Upper lobe of left lung (tissue), 6 donors: ENCODE measurements around the gene GOLGA3. TPM values are rescaled to one million over a fixed set of nuclear protein-coding genes. Genes with fewer than 3 reads are reported as not detected.
"Not testable (repeated sequence)": the region's sequence is repeated elsewhere in the genome, so short reads cannot be mapped to it uniquely, and the experiment has no call there.

Experiments used
- ATAC-seq, 2 donors: fragments of 200-7000 bp; cut with Tn5 transposase; one replicate each; pipeline ENCODE4 v1.9.1; 2022; ENCODE audit warnings: mild to moderate bottlenecking in 2 of 2, moderate library complexity in 2 of 2; ENCODE audit not compliant: low FRiP score in 2 of 2
- DNase-seq, 2 donors: peaks; one replicate each; pipeline ENCODE4 v3.0.0-alpha.2; 2019 to 2020
- H3K27ac ChIP-seq, 4 donors: fragments of 200-600 bp; sonication (generic); one replicate each; pipeline ENCODE4 v1.5.1; 2016 to 2019
- H3K27me3 ChIP-seq, 4 donors: fragments of 200-600 bp; sonication (generic); one replicate each; pipeline ENCODE4 v1.5.1; 2017 to 2019
- H3K36me3 ChIP-seq, 4 donors: fragments of 200-600 bp; sonication (generic); one replicate each; pipeline ENCODE4 v1.5.1; 2016 to 2019
- H3K4me1 ChIP-seq, 4 donors: fragments of 200-600 bp; sonication (generic); one replicate each; pipeline ENCODE4 v1.5.1; 2018 to 2019
- H3K4me3 ChIP-seq, 4 donors: fragments of 200-600 bp; sonication (generic); one replicate each; pipeline ENCODE4 v1.5.1; 2017 to 2019; ENCODE audit warnings: mild to moderate bottlenecking in 2 of 4, moderate library complexity in 1 of 4
- H3K9me3 ChIP-seq, 4 donors: fragments of 200-600 bp; sonication (generic); one replicate each; pipeline ENCODE4 v1.5.1; 2018 to 2019
- EP300 ChIP-seq, 4 donors: sonication (generic); formaldehyde crosslinking; IDR thresholded peaks; one replicate each; pipeline ENCODE4 v1.5.1; 2017; ENCODE audit warnings: antibody characterized with exemption in 4 of 4, control low read depth in 2 of 4
- POLR2A ChIP-seq, 4 donors: fragments of 450-650 bp; IDR thresholded peaks; one replicate each; pipeline ENCODE4 v1.5.1; 2016 to 2017; ENCODE audit warnings: antibody characterized with exemption in 4 of 4, mild to moderate bottlenecking in 2 of 4
- POLR2AphosphoS5 ChIP-seq, 2 donors: sonication (generic); formaldehyde crosslinking; IDR thresholded peaks; one replicate each; pipeline ENCODE4 v1.5.1; 2017; ENCODE audit warnings: antibody characterized with exemption in 2 of 2
- WGBS, 2 donors: methylation state at CpG; one replicate each; pipeline ENCODE4 v1.1.5; 2017 to 2018; 5-methylcytosine and 5-hydroxymethylcytosine counted together
- total RNA-seq, 6 donors: library from RNA; depleted of rRNA in 4 of 6; stranded (reverse); fragments of >200 nt in 4 of 6; gene quantifications; one replicate each; pipeline versions ENCODE4 v1.1.0 to v1.2.1, GENCODE V29; 2016 to 2021
- TF ChIP-seq, protein P1 (sequence below), 6 experiments: fragments of 450-650 bp in 4 of 6; fragments of 200-600 bp in 2 of 6; sonication (generic) in 2 of 6; IDR thresholded peaks; one replicate each; pipeline ENCODE4 v1.5.1; 2016 to 2019; ENCODE audit warnings: antibody characterized with exemption in 6 of 6
- donor health status: DM: no; HTN: no; CAD: no; lungs with moderate emphysema.
- donor health status: DM: no; HTN: yes; CAD: no; lungs with severe emphysema.

GOLGA3 gene
- total RNA-seq, 6 donors from 2014 or later = 53.8 to 116 (median 77.9) TPM

DNA sequence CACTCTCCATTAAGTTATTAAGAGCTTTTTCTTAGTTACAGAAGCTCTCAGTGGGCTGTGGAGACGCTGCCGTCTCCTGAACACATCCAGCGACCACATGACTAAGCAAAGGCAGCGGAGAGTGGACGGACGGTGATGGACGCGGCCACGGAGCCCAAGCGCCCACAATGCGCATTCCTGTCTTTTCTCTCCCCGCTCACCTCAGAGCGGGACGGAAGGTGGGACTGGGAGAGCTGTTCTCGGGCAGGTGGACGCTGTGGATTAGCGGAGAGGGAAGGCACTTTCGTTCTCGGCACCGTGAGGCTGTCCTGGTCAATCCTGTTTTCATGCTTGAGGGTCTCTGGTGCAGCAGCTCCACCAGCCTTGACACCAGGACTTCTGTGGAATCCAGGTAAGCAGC is 64.4 kb downstream of the GOLGA3 start:
- Histone ChIP-seq H3K9me3 (no peaks in the 10 kb centered on the region), H3K27ac (no peak overlapping the region), H3K27me3 (no peaks in the 10 kb centered on the region), H3K36me3 (peaks cover 0 to under 1% (median 0%) of the 10 kb centered on the region in 4 donors), H3K4me1 (peaks cover 30 to 65% (median 51%) of the 10 kb centered on the region in 4 donors), H3K4me3 (no peak overlapping the region)
- 96 to 97% methylated on average over 15 to 20 of the region's 20 CpGs for WGBS, 2 donors
- DNase-seq (no peak), ATAC-seq (no peak)
- TF ChIP-seq POLR2A (IDR thresholded peaks at IDR 0.05) = no peak
- TF ChIP-seq POLR2AphosphoS5 (IDR thresholded peaks at IDR 0.05) = no peak
- no peak for TF ChIP-seq EP300 (IDR thresholded peaks at IDR 0.05)
- TF ChIP-seq, protein P1, sequence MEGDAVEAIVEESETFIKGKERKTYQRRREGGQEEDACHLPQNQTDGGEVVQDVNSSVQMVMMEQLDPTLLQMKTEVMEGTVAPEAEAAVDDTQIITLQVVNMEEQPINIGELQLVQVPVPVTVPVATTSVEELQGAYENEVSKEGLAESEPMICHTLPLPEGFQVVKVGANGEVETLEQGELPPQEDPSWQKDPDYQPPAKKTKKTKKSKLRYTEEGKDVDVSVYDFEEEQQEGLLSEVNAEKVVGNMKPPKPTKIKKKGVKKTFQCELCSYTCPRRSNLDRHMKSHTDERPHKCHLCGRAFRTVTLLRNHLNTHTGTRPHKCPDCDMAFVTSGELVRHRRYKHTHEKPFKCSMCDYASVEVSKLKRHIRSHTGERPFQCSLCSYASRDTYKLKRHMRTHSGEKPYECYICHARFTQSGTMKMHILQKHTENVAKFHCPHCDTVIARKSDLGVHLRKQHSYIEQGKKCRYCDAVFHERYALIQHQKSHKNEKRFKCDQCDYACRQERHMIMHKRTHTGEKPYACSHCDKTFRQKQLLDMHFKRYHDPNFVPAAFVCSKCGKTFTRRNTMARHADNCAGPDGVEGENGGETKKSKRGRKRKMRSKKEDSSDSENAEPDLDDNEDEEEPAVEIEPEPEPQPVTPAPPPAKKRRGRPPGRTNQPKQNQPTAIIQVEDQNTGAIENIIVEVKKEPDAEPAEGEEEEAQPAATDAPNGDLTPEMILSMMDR (IDR thresholded peaks at IDR 0.05) = no peak

DNA sequence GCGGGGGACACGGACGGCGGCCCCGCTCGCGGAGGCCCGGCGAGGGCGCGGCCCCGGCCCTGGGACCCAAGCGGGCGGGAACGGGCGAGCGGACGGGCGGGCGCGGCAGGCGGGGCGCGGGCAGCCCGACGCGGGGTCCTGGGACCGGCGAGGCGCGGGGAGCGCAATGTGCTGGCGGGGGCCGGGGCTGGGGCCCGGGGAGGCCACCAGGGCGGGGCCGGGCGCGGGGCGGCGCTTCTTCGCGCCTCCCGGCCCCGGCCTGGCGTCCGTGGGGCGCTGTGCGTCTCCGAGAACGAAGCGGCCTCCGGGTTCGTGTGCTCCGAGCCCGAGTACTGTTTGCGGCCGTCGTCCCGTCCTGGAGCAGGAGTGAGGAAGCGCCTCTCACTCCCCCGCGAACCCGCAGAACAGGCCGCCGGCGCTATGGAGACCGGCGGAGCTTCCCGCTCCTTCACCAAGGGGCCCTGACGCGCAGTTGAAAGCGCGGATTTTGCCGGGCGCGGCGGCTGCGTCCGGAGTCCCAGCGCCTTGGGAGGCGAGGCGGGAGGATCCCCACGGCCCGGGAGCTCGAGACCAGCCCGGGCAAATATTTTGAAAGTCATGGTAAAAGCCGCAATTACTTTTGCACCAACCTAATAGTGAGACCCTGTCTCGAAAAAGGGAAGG is 66.6 kb downstream of the GOLGA3 start:
- peak; percentile 94 to 96 for ATAC-seq
- no peaks in the 10 kb centered on the region for H3K27me3 ChIP-seq
- peak overlapping the region; percentile 95 to 99 (median 98) for H3K27ac ChIP-seq
- H3K36me3 ChIP-seq = peaks cover 0 to 14% (median 4%) of the 10 kb centered on the region in 4 donors
- TF ChIP-seq EP300 (IDR thresholded peaks at IDR 0.05) (no peak), POLR2AphosphoS5 (IDR thresholded peaks at IDR 0.05) (peak; percentile 57 to 61), POLR2A (IDR thresholded peaks at IDR 0.05) (peak in 3 of 4 donors; percentile 52 to 84 (median 83))
- TF ChIP-seq, protein P1 (IDR thresholded peaks at IDR 0.05) = peak; percentile 13 to 58 (median 30)
- peaks cover 26 to 46% (median 33%) of the 10 kb centered on the region in 4 donors for H3K4me1 ChIP-seq
- no peaks in the 10 kb centered on the region for H3K9me3 ChIP-seq
- peak; percentile 86 to 98 for DNase-seq
- peak overlapping the region; percentile 65 to 100 (median 68) for H3K4me3 ChIP-seq
- 0 to 1% methylated on average over 21 to 29 of the region's 89 CpGs for WGBS, 2 donors

DNA sequence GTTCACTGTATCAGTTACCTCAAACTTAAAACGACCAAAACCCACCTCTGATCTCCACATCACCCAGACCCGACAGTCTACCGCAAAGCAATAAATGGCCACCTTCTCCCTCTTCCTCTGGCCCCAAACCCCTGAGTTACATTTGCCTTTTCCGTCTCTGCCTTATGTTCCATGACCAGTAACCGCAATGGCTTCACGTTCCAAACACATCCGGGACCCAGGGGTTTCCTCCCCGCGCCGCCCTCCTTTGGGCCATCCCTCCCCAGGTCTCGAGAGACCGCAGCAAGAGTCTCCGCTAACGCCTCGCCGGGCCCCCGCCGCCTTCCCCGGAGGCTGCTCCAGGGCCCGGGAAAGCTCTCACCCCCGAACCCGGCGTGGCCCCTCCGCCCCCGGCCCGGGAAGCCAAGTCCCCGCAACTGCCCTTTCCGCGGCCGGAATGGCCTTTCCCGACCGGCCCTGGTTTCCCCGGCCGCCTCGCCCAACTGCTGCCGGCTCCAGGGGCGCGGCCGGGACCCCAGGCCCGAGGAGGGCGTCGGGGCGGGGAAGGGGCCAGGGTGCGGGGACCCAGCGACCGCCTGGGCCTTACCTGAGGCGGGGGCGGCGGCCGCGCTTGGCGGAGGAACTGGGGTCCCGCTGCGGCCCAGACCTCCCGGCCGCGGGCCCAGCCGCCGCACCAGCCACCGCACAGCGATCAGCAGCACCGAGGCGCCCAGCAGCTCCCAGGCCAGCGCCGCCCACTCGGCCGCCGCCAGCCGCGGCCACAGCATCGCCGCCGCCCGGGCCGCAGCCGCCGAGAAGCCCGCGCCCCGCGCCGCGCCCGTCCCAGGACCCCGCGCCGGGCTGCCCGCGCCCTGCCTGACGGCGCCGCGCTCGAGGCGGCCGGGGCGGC is 67.4 kb downstream of the GOLGA3 start, which contains the start of gene ANKLE2:
ANKLE2 (minus strand) TSS at position 801 of the 889 bp plus-strand sequence; CDS start at position 767, 34 bp downstream.
- peak; percentile 53 to 94 for DNase-seq

DNA sequence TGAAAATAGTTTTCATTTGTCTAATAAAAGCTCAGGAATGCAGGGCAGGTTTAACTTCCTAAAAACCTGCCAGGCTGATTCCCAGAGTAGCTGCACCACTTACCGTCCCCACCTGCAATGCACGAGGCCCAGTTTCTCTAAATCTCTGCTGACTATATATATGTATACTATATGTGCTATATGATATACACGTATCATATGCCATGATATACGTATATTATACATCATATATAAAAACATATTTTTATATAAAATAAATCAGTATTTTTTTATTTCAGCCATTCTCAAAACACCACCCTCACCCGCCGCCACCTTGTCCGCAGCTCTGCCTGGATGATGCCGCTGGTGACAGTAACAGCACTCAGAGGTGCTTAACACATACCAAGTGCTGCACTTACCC is 69.3 kb downstream of the GOLGA3 start:
- WGBS, 2 donors = 82 to 85% methylated on average over 8 of the region's 8 CpGs
- Histone ChIP-seq H3K4me3 (no peak overlapping the region), H3K36me3 (peaks cover 0 to 31% (median 21%) of the 10 kb centered on the region in 4 donors), H3K27ac (peak overlapping the region in 1 of 4 donors; percentile 11), H3K4me1 (peaks cover 16 to 32% (median 25%) of the 10 kb centered on the region in 4 donors), H3K9me3 (no peaks in the 10 kb centered on the region), H3K27me3 (no peaks in the 10 kb centered on the region)
- no peak for TF ChIP-seq EP300 (IDR thresholded peaks at IDR 0.05)
- TF ChIP-seq POLR2AphosphoS5 (IDR thresholded peaks at IDR 0.05) = no peak
- no peak for TF ChIP-seq POLR2A (IDR thresholded peaks at IDR 0.05)
- TF ChIP-seq, protein P1 (IDR thresholded peaks at IDR 0.05) = no peak
- no peak for ATAC-seq
- no peak for DNase-seq

More for the DNA sequence above, 67.4 kb downstream of the GOLGA3 start, which contains the start of gene ANKLE2:
- 0 to 1% methylated on average over 20 to 24 of the region's 97 CpGs for WGBS, 2 donors
- ATAC-seq = peak; percentile 1 to 73
- no peaks in the 10 kb centered on the region for H3K27me3 ChIP-seq
- no peaks in the 10 kb centered on the region for H3K9me3 ChIP-seq
- H3K27ac ChIP-seq = peak within 1 kb of the TSS; percentile 95 to 99 (median 98)
- H3K4me3 ChIP-seq = peak within 1 kb of the TSS; percentile 70 to 100 (median 96)
- TF ChIP-seq EP300 (IDR thresholded peaks at IDR 0.05) = no peak
- peak in 1 of 2 donors; percentile 3 for TF ChIP-seq POLR2AphosphoS5 (IDR thresholded peaks at IDR 0.05)
- TF ChIP-seq, protein P1 (IDR thresholded peaks at IDR 0.05) = peak in 1 of 6 experiments; percentile 24
- peaks cover 0 to 17% (median 5%) of the 10 kb centered on the region in 4 donors for H3K36me3 ChIP-seq
- peaks cover 21 to 38% (median 28%) of the 10 kb centered on the region in 4 donors for H3K4me1 ChIP-seq

DNA sequence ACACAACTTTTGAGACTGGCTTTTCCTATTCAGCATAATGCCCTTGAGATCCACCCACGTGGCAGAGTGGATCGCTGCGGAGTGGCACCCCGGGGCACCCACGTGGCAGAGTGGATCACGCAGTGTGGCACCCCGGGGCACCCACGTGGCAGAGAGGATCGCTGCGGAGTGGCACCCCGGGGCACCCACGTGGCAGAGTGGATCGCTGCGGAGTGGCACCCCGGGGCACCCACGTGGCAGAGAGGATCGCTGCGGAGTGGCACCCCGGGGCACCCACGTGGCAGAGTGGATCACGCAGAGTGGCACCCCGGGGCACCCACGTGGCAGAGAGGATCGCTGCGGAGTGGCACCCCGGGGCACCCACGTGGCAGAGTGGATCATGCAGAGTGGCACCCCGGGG is 69.8 kb downstream of the GOLGA3 start:
- Histone ChIP-seq H3K36me3 (peaks cover 3 to 35% (median 26%) of the 10 kb centered on the region in 4 donors), H3K4me1 (peaks cover 16 to 32% (median 25%) of the 10 kb centered on the region in 4 donors)
- not testable (repeated sequence) for H3K9me3 ChIP-seq, H3K27ac ChIP-seq, H3K27me3 ChIP-seq, DNase-seq, H3K4me3 ChIP-seq, ATAC-seq
- 90 to 91% methylated on average over 27 of the region's 28 CpGs for WGBS, 2 donors
